GM10266 (cell line): Measurements from ENCODE around the gene CCSAP.
"Not testable (repeated sequence)": the region's sequence is repeated elsewhere in the genome, so short reads cannot be mapped to it uniquely, and the experiment has no call there.

Experiments
- DNase-seq: peaks from one replicate; pipeline ENCODE4 v3.0.0; 2012; ENCODE audit errors: extremely low spot score
- CTCF ChIP-seq: IDR thresholded peaks from 2 replicates; pipeline ENCODE4 v1.5.1; 2012; ENCODE audit warnings: mild to moderate bottlenecking, low read depth; ENCODE audit not compliant: control insufficient read depth, insufficient read depth; ENCODE audit errors: missing control alignments

Gene CCSAP

GRCh38 chr1:229339520-229339919 is 3.3 kb downstream of the CCSAP start:
- no peak for TF ChIP-seq CTCF
- DNase-seq, result no peak

GRCh38 chr1:229339086-229339485 is 3.8 kb downstream of the CCSAP start:
- DNase-seq, result no peak
- no peak for TF ChIP-seq CTCF

- TF ChIP-seq CTCF, result no peak
- DNase-seq, result no peak
These were observed 6.5 kb downstream of the CCSAP start for GRCh38 chr1:229336345-229336744.

- no peak for DNase-seq
- TF ChIP-seq CTCF, result no peak
These were observed 8.1 kb downstream of the CCSAP start for GRCh38 chr1:229334716-229335115.

GRCh38 chr1:229334269-229334668 is 8.6 kb downstream of the CCSAP start:
- no peak for DNase-seq
- no peak for TF ChIP-seq CTCF

- TF ChIP-seq CTCF, result no peak
- DNase-seq, result no peak
These were observed 14.1 kb downstream of the CCSAP start for GRCh38 chr1:229328598-229329362.

- DNase-seq, result not testable (repeated sequence)
These were observed 15.1 kb downstream of the CCSAP start for GRCh38 chr1:229327765-229328164.

- DNase-seq, result no peak
- no peak for TF ChIP-seq CTCF
These were observed 16.2 kb downstream of the CCSAP start for GRCh38 chr1:229326601-229327000.
